HEK293T (cell line): ENCODE data around the gene PTPN11.

ENCODE experiments used
- ARNT ChIP-seq: fragments of 450-650 bp; IDR thresholded peaks from 2 replicates; pipeline ENCODE4 v1.6.1; 2017; ENCODE audit warnings: mild to moderate bottlenecking
- BHLHE40 ChIP-seq: fragments of 450-650 bp; IDR thresholded peaks from 2 replicates; pipeline ENCODE4 v1.6.1; 2016; ENCODE audit warnings: mild to moderate bottlenecking, moderate library complexity, borderline replicate concordance
- ELF4 ChIP-seq: fragments of 450-650 bp; IDR thresholded peaks from 2 replicates; pipeline ENCODE4 v1.6.1; 2017; ENCODE audit warnings: antibody characterized with exemption
- FOXM1 ChIP-seq: fragments of 450-650 bp; IDR thresholded peaks from 2 replicates; pipeline ENCODE4 v1.6.1; 2017; ENCODE audit warnings: mild to moderate bottlenecking, borderline replicate concordance
- HDGF ChIP-seq: fragments of 450-650 bp; IDR thresholded peaks from 2 replicates; pipeline ENCODE4 v1.6.1; 2017; ENCODE audit warnings: antibody characterized with exemption, borderline replicate concordance
- NFRKB ChIP-seq: fragments of 450-650 bp; IDR thresholded peaks from 2 replicates; pipeline ENCODE4 v1.6.1; 2016; ENCODE audit warnings: mild to moderate bottlenecking, moderate library complexity
- SP1 ChIP-seq: fragments of 450-650 bp; IDR thresholded peaks from 2 replicates; pipeline ENCODE4 v1.6.1; 2017
- TARDBP ChIP-seq: fragments of 450-650 bp; IDR thresholded peaks from 2 replicates; pipeline ENCODE4 v1.6.1; 2016

- TF ChIP-seq BHLHE40 (no peak), FOXM1 (no peak), SP1 (no peak), HDGF (no peak), ARNT (no peak), NFRKB (no peak), ELF4 (no peak), TARDBP (no peak)
Measured at GRCh38 chr12:112533528-112533927, 114.8 kb downstream of the PTPN11 start.
